ENCODE data around the gene SLC6A20.
A peak's percentile ranks its signal among the peaks of the same experiment; 100 is the strongest.

The SLC6A20 gene, protein sequence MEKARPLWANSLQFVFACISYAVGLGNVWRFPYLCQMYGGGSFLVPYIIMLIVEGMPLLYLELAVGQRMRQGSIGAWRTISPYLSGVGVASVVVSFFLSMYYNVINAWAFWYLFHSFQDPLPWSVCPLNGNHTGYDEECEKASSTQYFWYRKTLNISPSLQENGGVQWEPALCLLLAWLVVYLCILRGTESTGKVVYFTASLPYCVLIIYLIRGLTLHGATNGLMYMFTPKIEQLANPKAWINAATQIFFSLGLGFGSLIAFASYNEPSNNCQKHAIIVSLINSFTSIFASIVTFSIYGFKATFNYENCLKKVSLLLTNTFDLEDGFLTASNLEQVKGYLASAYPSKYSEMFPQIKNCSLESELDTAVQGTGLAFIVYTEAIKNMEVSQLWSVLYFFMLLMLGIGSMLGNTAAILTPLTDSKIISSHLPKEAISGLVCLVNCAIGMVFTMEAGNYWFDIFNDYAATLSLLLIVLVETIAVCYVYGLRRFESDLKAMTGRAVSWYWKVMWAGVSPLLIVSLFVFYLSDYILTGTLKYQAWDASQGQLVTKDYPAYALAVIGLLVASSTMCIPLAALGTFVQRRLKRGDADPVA

DNA sequence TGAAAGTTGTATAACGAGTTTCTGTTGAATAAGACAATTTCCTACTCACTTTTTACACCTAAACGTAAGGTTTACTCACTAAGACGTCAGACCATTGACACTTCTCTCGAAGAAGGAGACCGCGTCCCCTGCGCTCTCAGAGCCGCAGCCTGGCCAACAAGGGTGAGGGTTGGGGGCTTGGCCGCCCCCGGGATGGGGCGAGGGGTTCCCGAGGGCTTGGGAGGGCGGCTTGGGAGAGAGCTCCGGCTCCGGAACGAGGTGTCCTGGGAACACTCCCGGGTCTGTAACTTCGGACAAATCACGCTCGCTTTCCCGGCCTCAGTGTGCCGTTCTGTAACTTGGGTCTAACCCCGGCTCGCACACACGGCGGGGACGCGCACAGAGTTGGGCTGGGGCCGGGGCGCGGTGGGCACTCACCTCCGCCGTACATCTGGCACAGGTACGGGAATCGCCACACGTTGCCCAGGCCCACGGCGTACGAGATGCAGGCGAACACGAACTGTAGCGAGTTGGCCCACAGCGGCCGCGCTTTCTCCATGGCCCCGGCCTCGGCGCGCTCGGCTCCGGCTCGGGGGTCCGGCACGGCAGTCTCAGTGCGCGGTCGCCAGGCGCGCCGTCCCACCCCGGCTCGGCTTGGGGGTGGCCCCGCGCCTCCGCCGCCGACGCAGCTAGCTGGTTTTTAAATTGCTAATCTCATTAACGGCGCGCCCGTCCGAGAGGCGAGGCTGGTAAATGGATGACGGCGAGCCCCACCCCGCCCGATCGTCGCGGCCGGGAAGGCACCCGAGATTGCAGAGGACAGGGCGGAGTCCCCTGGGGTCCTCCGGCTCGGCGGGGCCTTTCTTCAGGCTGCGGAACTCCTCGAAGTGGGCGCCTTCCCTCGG is at the start of gene SLC6A20:
Gene SLC6A20 (minus strand): TSS at position 655 of the 884 bp plus-strand sequence. CDS start 117 bp downstream, at position 538.
- Mint-ChIP-seq H3K9me3 (no peaks in the 10 kb centered on the region), H3K4me3 (peak within 1 kb of the TSS; percentile 73), H3K27me3 (peaks cover 52% of the 10 kb centered on the region), H3K36me3 (no peaks in the 10 kb centered on the region), H3K4me1 (peaks cover 31% of the 10 kb centered on the region), H3K27ac (no peak within 1 kb of the TSS)
- peak; percentile 40 for ATAC-seq

DNA sequence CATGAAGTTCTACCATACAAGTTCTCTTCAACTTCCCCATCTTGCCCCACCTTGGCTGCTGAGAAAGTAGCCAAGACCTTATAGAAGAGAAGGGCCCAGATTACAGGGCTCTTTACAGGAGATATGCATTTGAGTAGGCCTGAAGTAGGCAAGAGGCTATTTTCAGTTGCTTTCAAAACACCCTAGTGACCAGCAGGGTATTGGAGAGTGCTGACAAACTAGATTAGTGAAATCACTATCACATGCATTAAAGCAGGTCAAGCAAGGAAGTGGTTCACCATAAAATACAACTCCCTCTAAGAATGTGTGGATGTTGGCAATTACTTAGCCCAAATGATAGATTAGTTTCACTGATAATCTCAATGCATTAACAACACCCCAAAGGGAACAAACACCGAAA is 48.3 kb upstream of the SLC6A20 start:
- no peak overlapping the region for H3K27ac Mint-ChIP-seq
- peaks cover 12% of the 10 kb centered on the region for H3K4me1 Mint-ChIP-seq

DNA sequence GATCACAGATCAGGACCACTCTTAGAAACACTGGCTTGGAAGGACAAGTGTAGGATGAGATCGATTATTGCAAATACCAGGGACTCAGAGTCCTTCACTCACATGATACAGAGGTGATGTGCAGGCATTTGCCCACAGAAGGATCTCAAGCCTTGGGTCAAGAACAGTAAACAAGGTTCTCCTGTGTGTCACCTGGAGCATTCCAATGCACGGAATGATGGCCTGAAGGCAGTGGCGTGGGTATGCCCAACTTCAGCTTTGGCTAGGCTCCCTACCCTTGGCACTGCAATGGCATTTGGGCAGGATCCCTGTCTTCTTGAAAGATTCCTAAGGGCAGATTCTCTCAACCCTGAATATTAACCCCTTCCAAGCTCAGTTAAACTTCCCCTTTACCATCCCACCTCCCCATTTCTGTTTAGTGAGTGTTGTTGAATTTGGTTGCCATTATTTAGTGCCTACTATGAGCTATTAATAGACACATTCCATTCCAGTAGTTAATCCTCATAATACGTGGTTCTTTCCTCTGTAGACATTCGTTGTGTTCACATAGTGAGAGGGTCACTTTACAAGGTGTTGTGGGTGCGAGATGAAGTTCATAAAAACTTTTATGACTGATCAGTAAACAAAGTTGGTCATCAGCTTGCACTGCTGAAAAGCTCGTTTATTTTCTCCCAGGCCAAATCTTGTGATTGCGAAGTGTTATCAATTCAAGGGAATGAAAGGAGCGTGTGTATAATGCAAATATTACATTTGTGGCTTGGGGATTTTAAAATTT is 46.7 kb upstream of the SLC6A20 start:
- Mint-ChIP-seq H3K36me3 (no peaks in the 10 kb centered on the region), H3K27me3 (no peaks in the 10 kb centered on the region), H3K27ac (peak overlapping the region; percentile 89), H3K4me1 (peaks cover 12% of the 10 kb centered on the region), H3K9me3 (no peaks in the 10 kb centered on the region), H3K4me3 (peak overlapping the region; percentile 90)
- no peak for ATAC-seq

More for the DNA sequence above, 48.3 kb upstream of the SLC6A20 start:
- no peaks in the 10 kb centered on the region for H3K36me3 Mint-ChIP-seq
- ATAC-seq, result no peak
- no peaks in the 10 kb centered on the region for H3K27me3 Mint-ChIP-seq
- H3K4me3 Mint-ChIP-seq, result no peak overlapping the region
- H3K9me3 Mint-ChIP-seq, result no peaks in the 10 kb centered on the region

DNA sequence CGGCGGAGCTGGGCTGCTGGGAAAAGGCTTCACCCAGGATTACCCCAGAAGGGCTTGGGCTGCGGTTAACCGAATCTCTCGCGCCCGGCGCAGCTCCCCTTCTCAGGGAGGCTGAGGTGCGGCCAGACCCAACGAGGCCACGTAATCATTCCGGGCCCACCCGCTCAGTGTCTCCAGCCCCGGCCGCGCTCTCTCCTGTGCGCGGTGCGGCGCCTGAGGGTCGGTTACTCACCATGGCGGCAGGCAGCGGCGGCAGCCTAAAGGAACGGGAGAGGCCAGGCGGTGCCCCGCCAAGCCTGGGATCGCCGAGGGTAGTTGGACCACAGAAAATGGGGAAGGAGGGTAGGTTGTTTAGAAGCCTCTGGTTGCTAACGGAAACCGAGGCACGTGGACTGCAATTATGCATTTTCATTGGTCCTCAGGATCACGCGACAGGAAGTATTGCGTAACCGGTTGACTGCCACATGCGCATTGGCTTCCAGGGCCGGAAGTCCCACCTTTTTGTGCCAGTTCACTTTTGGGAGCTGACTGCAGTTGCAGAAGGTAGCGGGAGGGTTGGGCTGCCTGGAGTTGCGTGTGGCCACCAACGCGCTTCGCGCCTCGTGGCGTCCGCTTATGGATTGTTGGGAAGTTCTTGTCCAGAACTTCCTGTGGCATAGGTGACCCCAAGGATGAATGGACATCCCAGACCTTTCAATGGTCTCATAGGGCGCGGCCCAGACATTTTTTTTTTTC is 45.6 kb upstream of the SLC6A20 start, which contains the start of gene LZTFL1:
Gene LZTFL1 (minus strand): TSS at position 363 of the 735 bp plus-strand sequence. CDS start 128 bp downstream, at position 235.
- peak within 1 kb of the TSS; percentile 90 for H3K4me3 Mint-ChIP-seq
- peaks cover 2% of the 10 kb centered on the region for H3K36me3 Mint-ChIP-seq
- H3K27me3 Mint-ChIP-seq, result no peaks in the 10 kb centered on the region
- H3K27ac Mint-ChIP-seq, result peak within 1 kb of the TSS; percentile 89
- H3K4me1 Mint-ChIP-seq, result peaks cover 12% of the 10 kb centered on the region
- peak; percentile 99 for ATAC-seq
- no peaks in the 10 kb centered on the region for H3K9me3 Mint-ChIP-seq

DNA sequence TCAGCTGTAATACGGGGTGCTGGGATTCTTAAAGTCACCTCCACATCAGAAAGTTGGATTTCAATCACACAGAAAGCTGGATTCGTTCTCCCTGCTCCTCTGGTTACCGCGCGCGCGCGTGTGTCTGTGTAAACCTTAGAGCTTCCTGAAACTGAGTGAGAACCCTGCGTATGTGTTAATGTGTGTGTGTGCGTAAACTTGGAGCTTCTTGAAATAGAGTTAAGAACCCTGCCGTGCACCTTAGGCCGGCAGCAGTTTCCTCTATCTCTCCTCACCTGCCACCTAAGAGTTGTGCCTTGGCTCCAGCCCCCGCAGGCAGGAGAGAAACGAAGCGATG is 45.1 kb upstream of the SLC6A20 start:
- peak; percentile 44 for ATAC-seq
- Mint-ChIP-seq H3K4me1 (peaks cover 12% of the 10 kb centered on the region), H3K4me3 (peak overlapping the region; percentile 90), H3K27me3 (no peaks in the 10 kb centered on the region), H3K27ac (peak overlapping the region; percentile 89), H3K36me3 (peaks cover 7% of the 10 kb centered on the region), H3K9me3 (no peaks in the 10 kb centered on the region)

DNA sequence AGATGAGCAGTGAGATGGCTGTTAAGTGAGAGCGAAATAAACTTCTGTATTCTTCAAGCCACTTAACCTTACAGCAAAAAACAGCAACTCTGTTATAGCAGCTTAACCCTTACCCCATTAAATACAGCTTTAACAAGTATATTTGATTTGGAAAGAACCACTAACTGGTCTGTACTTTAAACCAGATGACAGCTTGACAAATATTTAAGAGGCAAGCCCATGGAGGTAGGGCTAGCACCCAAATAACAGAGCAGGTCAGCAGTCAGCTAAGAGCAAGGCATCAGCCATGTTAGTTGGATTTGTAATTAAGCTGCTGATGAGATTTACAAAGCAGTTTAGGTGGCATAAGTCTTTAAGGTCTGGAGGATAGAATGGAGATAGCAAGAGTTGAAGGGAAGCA is 42.1 kb upstream of the SLC6A20 start:
- no peak for ATAC-seq
- Mint-ChIP-seq H3K27ac (no peak overlapping the region), H3K4me3 (no peak overlapping the region), H3K4me1 (peaks cover 7% of the 10 kb centered on the region), H3K9me3 (no peaks in the 10 kb centered on the region), H3K36me3 (peaks cover 11% of the 10 kb centered on the region), H3K27me3 (no peaks in the 10 kb centered on the region)

DNA sequence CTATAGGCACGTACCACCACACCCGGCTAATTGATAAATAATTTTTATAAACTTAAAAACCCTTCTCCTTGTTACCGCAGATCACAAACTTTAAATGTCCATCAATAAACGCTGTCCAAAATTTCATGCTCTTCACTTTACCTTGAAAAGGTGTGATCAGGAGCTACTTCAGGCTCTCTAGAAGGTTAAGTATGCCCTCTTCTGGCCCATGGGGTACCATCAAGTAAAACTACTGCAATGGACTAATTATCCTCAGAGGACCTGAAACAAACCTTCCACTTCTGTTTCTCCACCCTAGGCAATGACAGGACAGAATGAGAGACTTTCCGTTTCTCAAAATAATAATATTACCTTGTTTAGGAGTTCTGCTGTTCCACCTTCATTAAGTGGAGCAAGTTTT is 36.4 kb upstream of the SLC6A20 start:
- Mint-ChIP-seq H3K4me3 (no peak overlapping the region), H3K27ac (no peak overlapping the region), H3K36me3 (peaks cover 44% of the 10 kb centered on the region), H3K4me1 (no peaks in the 10 kb centered on the region), H3K9me3 (no peaks in the 10 kb centered on the region), H3K27me3 (no peaks in the 10 kb centered on the region)
- ATAC-seq, result no peak

DNA sequence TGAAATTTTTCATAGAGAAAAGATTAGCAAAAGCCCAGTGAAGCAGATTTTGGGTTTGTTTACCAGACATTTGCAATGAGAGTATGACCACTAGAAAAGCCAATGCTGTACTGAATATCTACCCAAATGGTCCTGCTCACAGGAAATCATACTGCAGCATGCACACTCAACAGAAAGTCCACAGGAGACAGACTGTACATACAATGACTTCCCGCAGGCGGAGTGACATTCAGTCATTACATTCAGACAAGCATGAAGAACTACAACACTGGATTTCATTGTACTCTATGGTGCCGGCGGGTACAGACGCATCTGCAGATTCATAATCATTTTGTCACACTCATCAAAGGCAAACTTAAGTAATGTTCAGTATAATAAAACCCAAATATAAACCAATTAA is 33.8 kb upstream of the SLC6A20 start:
- peaks cover 46% of the 10 kb centered on the region for H3K36me3 Mint-ChIP-seq
- H3K27me3 Mint-ChIP-seq, result no peaks in the 10 kb centered on the region
- H3K9me3 Mint-ChIP-seq, result no peaks in the 10 kb centered on the region
- H3K4me1 Mint-ChIP-seq, result no peaks in the 10 kb centered on the region
- H3K4me3 Mint-ChIP-seq, result no peak overlapping the region
- H3K27ac Mint-ChIP-seq, result no peak overlapping the region
- no peak for ATAC-seq

DNA sequence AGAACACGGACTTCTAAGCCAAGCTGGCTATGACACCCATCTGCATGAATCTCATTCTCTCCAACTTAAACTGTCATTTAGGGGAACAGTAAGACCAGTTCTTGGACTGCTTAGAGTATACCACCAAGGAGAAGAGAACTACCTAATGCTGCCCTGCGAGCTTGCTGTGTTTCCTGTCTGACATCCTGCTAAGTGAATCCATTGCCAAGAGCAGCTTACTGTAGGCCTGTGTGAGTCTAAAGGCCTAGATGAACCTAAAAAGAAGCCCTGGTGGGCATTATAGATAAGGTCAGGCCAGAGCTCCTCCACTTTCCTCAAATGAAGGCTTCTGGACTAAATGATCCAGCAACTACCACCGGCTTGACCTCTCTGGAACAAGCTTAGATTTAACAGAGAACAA is 30.6 kb upstream of the SLC6A20 start:
- Mint-ChIP-seq H3K4me3 (no peak overlapping the region), H3K36me3 (peaks cover 49% of the 10 kb centered on the region), H3K9me3 (no peaks in the 10 kb centered on the region), H3K27me3 (no peaks in the 10 kb centered on the region), H3K27ac (peak overlapping the region; percentile 6), H3K4me1 (no peaks in the 10 kb centered on the region)
- no peak for ATAC-seq

DNA sequence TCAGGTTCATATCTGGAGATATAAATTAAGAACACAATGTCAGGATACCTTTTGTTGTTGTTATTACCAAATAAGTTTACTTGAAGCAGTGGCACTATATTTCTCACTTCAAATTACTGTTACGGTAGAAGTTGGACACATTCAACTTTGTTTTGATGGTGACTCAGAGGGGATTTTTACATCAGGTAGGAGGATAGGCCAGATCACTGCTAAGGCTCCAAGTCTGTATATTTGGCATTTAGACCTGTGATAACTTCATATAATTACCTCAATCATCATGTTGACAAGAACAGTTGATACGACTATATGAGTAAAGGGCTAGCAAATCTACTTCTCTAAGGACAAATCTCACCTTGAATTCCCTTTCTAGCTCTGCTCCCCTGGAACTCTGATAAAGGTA is 30.0 kb upstream of the SLC6A20 start:
- Mint-ChIP-seq H3K4me3 (no peak overlapping the region), H3K36me3 (peaks cover 48% of the 10 kb centered on the region), H3K27ac (peak overlapping the region; percentile 6), H3K4me1 (no peaks in the 10 kb centered on the region), H3K9me3 (no peaks in the 10 kb centered on the region), H3K27me3 (no peaks in the 10 kb centered on the region)
- no peak for ATAC-seq

DNA sequence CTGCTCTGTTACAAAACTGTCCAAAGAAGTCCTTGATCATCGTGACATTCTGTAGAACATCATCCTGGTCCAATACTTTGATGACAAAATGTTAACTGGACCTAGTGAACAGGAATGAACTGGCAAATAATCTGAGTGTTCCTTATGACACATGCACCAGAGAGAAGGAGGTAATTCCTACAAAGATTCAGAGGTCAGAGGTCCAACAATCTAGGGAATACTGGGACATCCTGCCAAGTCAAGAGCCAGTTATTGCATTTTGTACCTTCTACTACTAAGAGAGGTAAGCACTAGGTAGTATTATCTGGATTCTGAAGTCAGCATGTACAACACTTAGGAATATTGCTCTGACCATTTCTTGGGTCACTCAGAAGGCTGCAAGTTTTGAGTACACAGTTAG is 24.8 kb upstream of the SLC6A20 start:
- no peak for ATAC-seq
- peaks cover 41% of the 10 kb centered on the region for H3K36me3 Mint-ChIP-seq
- H3K9me3 Mint-ChIP-seq, result peaks cover 2% of the 10 kb centered on the region
- no peaks in the 10 kb centered on the region for H3K4me1 Mint-ChIP-seq
- no peaks in the 10 kb centered on the region for H3K27me3 Mint-ChIP-seq
- H3K4me3 Mint-ChIP-seq, result no peak overlapping the region
- H3K27ac Mint-ChIP-seq, result no peak overlapping the region

DNA sequence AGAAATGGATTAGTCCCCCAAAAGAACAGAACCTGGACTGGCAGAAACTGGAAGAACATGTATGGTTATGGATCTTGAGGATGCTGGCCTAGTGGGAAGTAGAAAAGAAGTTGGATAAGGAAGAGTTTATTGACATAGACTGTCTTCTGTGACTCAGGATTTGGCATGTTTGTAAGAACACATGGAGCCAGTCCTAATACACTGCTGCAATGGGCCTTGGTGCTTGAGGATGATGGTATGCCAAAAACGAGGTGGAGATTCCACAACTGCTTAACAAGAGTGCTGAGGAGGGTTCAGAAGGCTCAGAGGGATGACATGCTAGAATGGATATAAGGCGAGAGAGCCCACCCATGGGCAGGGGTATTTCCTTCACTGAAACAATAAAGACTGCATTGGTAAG is 23.2 kb upstream of the SLC6A20 start:
- Mint-ChIP-seq H3K4me1 (no peaks in the 10 kb centered on the region), H3K9me3 (peaks cover 4% of the 10 kb centered on the region), H3K27me3 (no peaks in the 10 kb centered on the region), H3K27ac (no peak overlapping the region), H3K4me3 (no peak overlapping the region), H3K36me3 (peaks cover 37% of the 10 kb centered on the region)
- ATAC-seq, result no peak

DNA sequence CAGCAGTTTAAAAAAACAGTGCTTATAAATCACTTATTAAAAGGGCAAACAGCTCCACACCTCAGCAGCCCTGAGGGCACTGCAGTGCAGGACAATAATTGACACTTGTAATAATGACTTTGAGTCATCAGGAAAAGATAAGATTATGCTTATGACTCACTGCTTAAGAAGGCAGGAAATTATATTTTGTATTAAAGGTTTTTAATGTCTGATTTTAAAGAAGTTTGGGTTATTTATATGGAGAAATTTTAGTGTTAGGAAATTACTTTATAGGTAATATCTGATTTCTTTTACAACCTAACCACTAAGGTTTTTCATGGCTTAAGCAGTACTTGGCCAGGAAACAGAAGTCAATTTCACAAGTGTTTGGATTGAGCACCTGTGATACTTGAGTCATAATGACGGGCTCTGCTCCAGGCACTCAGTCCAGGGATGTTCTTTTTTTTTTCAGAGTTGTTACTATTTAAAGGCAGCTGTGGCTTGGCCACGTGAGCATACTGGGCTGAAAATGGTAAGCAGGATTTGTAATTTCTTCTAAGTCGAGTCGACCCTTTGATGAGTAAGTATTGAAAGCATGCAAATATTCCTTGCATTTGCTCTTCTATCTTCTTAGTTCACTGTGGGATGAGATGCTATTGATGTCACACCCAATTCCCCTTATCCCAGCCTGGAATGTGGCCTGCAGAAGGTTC is 21.6 kb upstream of the SLC6A20 start:
- Mint-ChIP-seq H3K9me3 (peaks cover 4% of the 10 kb centered on the region), H3K4me3 (no peak overlapping the region), H3K27me3 (no peaks in the 10 kb centered on the region), H3K4me1 (no peaks in the 10 kb centered on the region), H3K27ac (no peak overlapping the region), H3K36me3 (peaks cover 34% of the 10 kb centered on the region)
- ATAC-seq, result no peak

DNA sequence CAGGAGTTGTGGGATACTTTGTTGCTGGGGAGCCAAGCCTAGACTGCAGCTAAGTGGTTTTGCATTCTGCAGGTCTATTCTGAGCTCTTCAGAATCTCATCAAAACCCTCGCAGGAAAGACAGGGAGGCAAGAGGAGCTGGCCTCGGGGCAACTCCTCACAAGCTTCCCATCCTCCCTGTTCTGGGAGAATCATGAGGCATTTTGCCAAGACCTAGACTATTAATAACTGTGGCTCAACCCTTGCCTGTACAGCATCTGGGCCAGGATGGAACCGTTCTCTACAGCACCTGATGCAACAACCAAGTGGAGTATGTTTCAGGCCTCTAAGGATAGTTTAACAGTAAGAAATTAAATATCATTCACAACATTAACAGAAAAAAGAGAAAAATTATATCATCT is 20.2 kb upstream of the SLC6A20 start:
- peaks cover 4% of the 10 kb centered on the region for H3K9me3 Mint-ChIP-seq
- peaks cover 25% of the 10 kb centered on the region for H3K36me3 Mint-ChIP-seq
- H3K27ac Mint-ChIP-seq, result no peak overlapping the region
- H3K4me3 Mint-ChIP-seq, result no peak overlapping the region
- H3K4me1 Mint-ChIP-seq, result no peaks in the 10 kb centered on the region
- H3K27me3 Mint-ChIP-seq, result no peaks in the 10 kb centered on the region
- ATAC-seq, result no peak
